Transverse colon (tissue), 4 donors: ENCODE measurements around the gene ALS2. TPM values are rescaled to one million over a fixed set of nuclear protein-coding genes. Genes with fewer than 3 reads are reported as not detected.

Experiments
- DNase-seq: peaks from one replicate; pipeline ENCODE4 v3.0.0-alpha.2; 2019
- H3K27ac ChIP-seq, 4 donors: fragments of 200-600 bp; sonication (generic); 2 replicates each; pipeline ENCODE4 v1.5.1; 2016 to 2018; ENCODE audit warnings: inconsistent platforms in 4 of 4
- H3K27me3 ChIP-seq: fragments of 200-600 bp; sonication (generic); 2 replicates; pipeline ENCODE4 v1.5.1; 2017; ENCODE audit warnings: inconsistent platforms
- H3K36me3 ChIP-seq, 4 donors: fragments of 200-600 bp; sonication (generic); 2 replicates each; pipeline ENCODE4 v1.5.1; 2017 to 2019; ENCODE audit warnings: inconsistent platforms in 4 of 4
- H3K4me1 ChIP-seq, 4 donors: fragments of 200-600 bp; sonication (generic); 2 replicates each; pipeline ENCODE4 v1.5.1; 2017 to 2020; ENCODE audit warnings: inconsistent platforms in 4 of 4
- H3K4me3 ChIP-seq, 4 donors: fragments of 200-600 bp; sonication (generic); 1 replicate in 1 of 4; 2 replicates in 3 of 4; pipeline versions ENCODE4 v1.5.1 to v1.6.1; 2017 to 2019; ENCODE audit warnings: inconsistent platforms in 4 of 4
- H3K9me3 ChIP-seq, 2 donors: fragments of 200-600 bp; sonication (generic); 2 replicates each; pipeline ENCODE4 v1.5.1; 2017 to 2019; ENCODE audit warnings: inconsistent platforms in 2 of 2
- CTCF ChIP-seq, 5 experiments: fragments of 200-600 bp in 3 of 5; fragments of 450-650 bp in 2 of 5; sonication (generic) in 3 of 5; IDR thresholded peaks; 1 replicate in 2 of 5; 2 replicates in 3 of 5; pipeline ENCODE4 v1.5.1; 2016 to 2017; ENCODE audit warnings: antibody characterized with exemption in 5 of 5, inconsistent platforms in 3 of 5, mild to moderate bottlenecking in 2 of 5, moderate library complexity in 1 of 5
- EP300 ChIP-seq: sonication (generic); formaldehyde crosslinking; IDR thresholded peaks from one replicate; pipeline ENCODE4 v1.6.1; 2017; ENCODE audit warnings: antibody characterized with exemption, low read depth
- POLR2A ChIP-seq: fragments of 450-650 bp; IDR thresholded peaks from one replicate; pipeline ENCODE4 v1.6.1; 2016; ENCODE audit warnings: antibody characterized with exemption, mild to moderate bottlenecking, moderate library complexity
- POLR2AphosphoS5 ChIP-seq, 3 donors: sonication (generic); formaldehyde crosslinking; IDR thresholded peaks; one replicate each; pipeline ENCODE4 v1.6.1; 2016; ENCODE audit warnings: antibody characterized with exemption in 3 of 3
- WGBS, 2 donors: methylation state at CpG; one replicate each; pipeline ENCODE4 v1.1.5; 2018; ENCODE audit warnings: low coverage in 1 of 2; 5-methylcytosine and 5-hydroxymethylcytosine counted together
- in situ Hi-C, 4 donors: fragments of 200-750 bp; cut with MboI; loops; one replicate each; pipeline versions ENCODE4 v1.15.0 to v1.15.1; 2017; ENCODE audit warnings: low sequenced_read_pairs in 3 of 4, low pct_ligation_motif_present in 1 of 4, low pct_unique_long_range_greater_than_20kb in 1 of 4
- intact Hi-C: fragments of 100-400 bp; cut with DNase I; formaldehyde crosslinking; loops from one replicate; pipeline ENCODE4 v1.15.1; 2023; ENCODE audit warnings: low total_unique reads
- total RNA-seq, 4 donors: library from RNA; depleted of rRNA; stranded (reverse); fragments of >200 nt; gene quantifications; one replicate each; pipeline ENCODE4 v1.1.0, GENCODE V29; 2016

ALS2 gene
- total RNA-seq, 4 donors from 2014 or later, result 7.9 to 61.1 (median 8.9) TPM

GRCh38 chr2:201788371-201788770, 7.6 kb upstream of the ALS2 start:
- no peaks in the 10 kb centered on the region for H3K36me3 ChIP-seq
- intact Hi-C loops (no loop called here), in situ Hi-C loops (no loop called here)
- no peaks in the 10 kb centered on the region for H3K27me3 ChIP-seq
- no peak overlapping the region for H3K4me3 ChIP-seq
- H3K9me3 ChIP-seq, result no peaks in the 10 kb centered on the region
- no peaks in the 10 kb centered on the region for H3K4me1 ChIP-seq
- WGBS, 2 donors, result 58 to 86% methylated on average over 3 of the region's 3 CpGs
- H3K27ac ChIP-seq, result no peak overlapping the region
- TF ChIP-seq CTCF (IDR thresholded peaks at IDR 0.05), result no peak
- no peak for TF ChIP-seq EP300
- no peak for TF ChIP-seq POLR2A
- TF ChIP-seq POLR2AphosphoS5 (IDR thresholded peaks at IDR 0.05), result no peak
- DNase-seq, result no peak

- in situ Hi-C loops, result no loop called here
- H3K9me3 ChIP-seq, result no peaks in the 10 kb centered on the region
- peaks cover 0 to 4% (median 3%) of the 10 kb centered on the region in 4 donors for H3K4me1 ChIP-seq
- no peak overlapping the region for H3K4me3 ChIP-seq
- TF ChIP-seq POLR2A (no peak), EP300 (no peak), CTCF (IDR thresholded peaks at IDR 0.05) (no peak), POLR2AphosphoS5 (IDR thresholded peaks at IDR 0.05) (no peak)
- intact Hi-C loops, result no loop called here
- no peaks in the 10 kb centered on the region for H3K27me3 ChIP-seq
- no peaks in the 10 kb centered on the region for H3K36me3 ChIP-seq
- DNase-seq, result no peak
- no peak overlapping the region for H3K27ac ChIP-seq
These were observed 5.7 kb upstream of the ALS2 start for GRCh38 chr2:201786471-201786870.

GRCh38 chr2:201785135-201785534, 4.4 kb upstream of the ALS2 start:
- Histone ChIP-seq H3K9me3 (no peaks in the 10 kb centered on the region), H3K36me3 (no peaks in the 10 kb centered on the region), H3K27me3 (no peaks in the 10 kb centered on the region), H3K27ac (no peak overlapping the region), H3K4me1 (peaks cover 1 to 8% (median 4%) of the 10 kb centered on the region in 4 donors), H3K4me3 (no peak overlapping the region)
- no peak for TF ChIP-seq EP300
- TF ChIP-seq POLR2AphosphoS5 (IDR thresholded peaks at IDR 0.05), result no peak
- TF ChIP-seq CTCF (IDR thresholded peaks at IDR 0.05), result no peak
- no peak for TF ChIP-seq POLR2A
- in situ Hi-C loops (no loop called here), intact Hi-C loops (no loop called here)
- DNase-seq, result no peak
- WGBS, 2 donors, result 60 to 78% methylated on average over 1 to 4 of the region's 4 CpGs

- intact Hi-C loops (no loop called here), in situ Hi-C loops (no loop called here)
- no peak overlapping the region for H3K27ac ChIP-seq
- no peaks in the 10 kb centered on the region for H3K9me3 ChIP-seq
- no peak for DNase-seq
- 50 to 70% methylated on average over 1 of the region's 1 CpG for WGBS, 2 donors
- H3K27me3 ChIP-seq, result no peaks in the 10 kb centered on the region
- no peaks in the 10 kb centered on the region for H3K36me3 ChIP-seq
- H3K4me3 ChIP-seq, result no peak overlapping the region
- H3K4me1 ChIP-seq, result peaks cover 6 to 14% (median 9%) of the 10 kb centered on the region in 4 donors
- TF ChIP-seq POLR2A (no peak), EP300 (no peak), CTCF (IDR thresholded peaks at IDR 0.05) (no peak), POLR2AphosphoS5 (IDR thresholded peaks at IDR 0.05) (no peak)
These were observed 3.8 kb upstream of the ALS2 start for GRCh38 chr2:201784563-201784962.
